GM12875 (cell line): ENCODE data around the gene USF2.

Experiments
- H3K4me3 ChIP-seq: one replicate; pipeline ENCODE4 v1.5.1; 2011; ENCODE audit warnings: low read depth, low read length, control low read depth
- CTCF ChIP-seq: IDR thresholded peaks from 2 replicates; pipeline ENCODE4 v1.5.1; 2011; ENCODE audit warnings: low read depth, mild to moderate bottlenecking, control low read depth, inconsistent platforms, low read length, moderate library complexity, borderline replicate concordance; ENCODE audit not compliant: insufficient read depth

USF2 gene

GRCh38 chr19:35294859-35295791, 26.4 kb downstream of the USF2 start:
- no peak overlapping the region for H3K4me3 ChIP-seq
- TF ChIP-seq CTCF, result no peak

- H3K4me3 ChIP-seq, result no peak overlapping the region
- no peak for TF ChIP-seq CTCF
Measured at GRCh38 chr19:35295792-35296462, 27.2 kb downstream of the USF2 start.

DNA sequence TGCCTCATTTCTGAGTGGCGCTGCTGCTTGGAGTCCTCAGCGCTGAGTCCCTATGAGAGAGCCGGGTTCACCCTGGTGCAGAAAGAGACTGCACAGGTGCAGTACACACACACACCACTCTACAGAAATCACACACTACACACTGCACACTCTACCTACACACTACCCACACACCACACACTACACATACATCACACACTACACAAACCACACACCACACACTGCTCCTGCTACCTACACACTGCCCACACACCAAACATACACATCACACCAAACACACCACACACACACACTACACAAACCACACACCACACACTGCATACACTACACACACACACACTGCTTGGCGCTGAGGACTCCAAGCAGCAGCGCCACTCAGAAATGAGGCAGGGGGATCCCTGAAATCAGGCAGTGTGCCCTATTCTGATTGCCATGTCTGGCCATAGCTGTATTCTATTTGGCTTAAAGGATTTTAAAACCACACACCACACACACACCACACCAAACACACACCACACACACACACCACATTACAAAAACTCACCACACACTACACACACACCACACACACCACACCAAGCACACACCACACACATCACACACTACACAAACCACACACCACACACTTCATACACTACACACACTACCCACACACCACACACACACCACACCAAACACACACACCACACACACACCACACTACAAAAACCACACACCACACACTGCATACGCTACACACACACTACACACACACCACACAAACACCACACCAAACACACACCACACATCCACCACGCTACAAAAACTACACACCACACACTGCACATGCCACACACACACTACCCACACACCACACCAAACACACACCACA, 28.1 kb downstream of the USF2 start:
- no peak overlapping the region for H3K4me3 ChIP-seq
- TF ChIP-seq CTCF, result no peak

- no peak overlapping the region for H3K4me3 ChIP-seq
- no peak for TF ChIP-seq CTCF
Measured at GRCh38 chr19:35297515-35297848, 28.7 kb downstream of the USF2 start.

- no peak for TF ChIP-seq CTCF
- no peak overlapping the region for H3K4me3 ChIP-seq
Measured at GRCh38 chr19:35297922-35298321, 29.2 kb downstream of the USF2 start.

DNA sequence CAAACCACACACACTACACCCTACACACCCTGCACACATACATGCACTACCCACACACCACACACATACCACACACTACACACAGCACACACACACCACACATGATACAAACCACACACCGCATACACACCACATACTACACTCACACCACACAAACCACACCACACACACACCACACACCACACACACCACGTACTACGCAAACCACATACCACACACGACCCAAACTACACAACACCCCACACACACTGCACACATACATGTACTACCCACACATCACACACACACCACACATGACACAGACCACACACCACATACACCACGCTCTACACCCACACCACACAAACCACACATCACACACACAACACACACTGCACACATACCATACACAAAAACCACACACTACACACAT, 29.8 kb downstream of the USF2 start:
- H3K4me3 ChIP-seq, result no peak overlapping the region
- TF ChIP-seq CTCF, result no peak
